GM10248 (cell line): ENCODE measurements around the gene CLDN25.
A peak's percentile ranks its signal among the peaks of the same experiment; 100 is the strongest.

Experiments used
- CTCF ChIA-PET: fragments of 300-600 bp; sonication (Branson Sonifier 250); formaldehyde crosslinking; extraction: SDS; loops from one replicate; lab custom pipeline; 2021; ENCODE audit warnings: antibody characterized with exemption; lab: Yijun Ruan, JAX
- POLR2A ChIA-PET: fragments of 350-650 bp; sonication (Branson Sonifier 250); formaldehyde crosslinking; extraction: SDS; loops from one replicate; lab custom pipeline; 2020; ENCODE audit warnings: antibody characterized with exemption; lab: Yijun Ruan, JAX
- DNase-seq: peaks from one replicate; pipeline ENCODE4 v3.0.0; 2012; ENCODE audit errors: extremely low spot score
- CTCF ChIP-seq: IDR thresholded peaks from 2 replicates; pipeline ENCODE4 v1.5.1; 2012; ENCODE audit warnings: mild to moderate bottlenecking, low read depth; ENCODE audit errors: extremely low read depth, missing control alignments, control extremely low read depth

Gene CLDN25

DNA sequence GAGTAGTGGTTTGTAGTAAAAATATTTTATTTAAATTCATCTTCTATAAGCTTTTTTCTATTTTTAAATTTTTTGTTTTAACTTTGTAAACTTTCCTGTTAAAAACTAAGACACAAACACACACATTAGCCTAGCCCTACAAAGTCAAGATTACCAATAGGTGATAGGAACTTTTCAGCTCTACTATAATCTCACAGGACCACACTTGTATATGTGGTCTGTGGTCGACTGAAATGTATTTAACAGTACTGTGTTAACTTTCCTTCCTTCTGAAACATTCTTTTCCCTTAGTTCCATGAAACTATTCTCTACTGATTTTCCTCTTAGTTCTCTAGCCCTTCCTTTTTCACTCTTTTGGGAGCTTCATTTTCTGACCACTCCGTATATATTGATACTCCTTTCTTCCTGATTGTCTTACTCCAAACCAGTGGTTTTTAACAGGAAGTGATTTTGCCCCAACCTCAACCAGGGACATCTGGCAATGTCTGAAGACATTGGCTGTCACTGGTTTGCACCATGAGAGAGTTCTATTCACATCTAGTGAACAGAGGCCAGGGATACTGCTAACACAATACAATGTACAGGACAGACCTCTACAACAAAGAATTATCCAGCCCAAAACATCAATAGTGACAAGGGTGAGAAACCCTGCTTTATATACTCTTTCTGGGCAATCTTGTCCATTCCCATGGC, 14.9 kb upstream of the CLDN25 start:
- no peak for DNase-seq
- TF ChIP-seq CTCF, result no peak
- ChIA-PET CTCF (interaction anchor here (1.6 kb wide), 1 partner anchor 8 kb away, joined by 8 read pairs; the partner anchor contains the start of gene ZW10), POLR2A (no interaction called here)

DNA sequence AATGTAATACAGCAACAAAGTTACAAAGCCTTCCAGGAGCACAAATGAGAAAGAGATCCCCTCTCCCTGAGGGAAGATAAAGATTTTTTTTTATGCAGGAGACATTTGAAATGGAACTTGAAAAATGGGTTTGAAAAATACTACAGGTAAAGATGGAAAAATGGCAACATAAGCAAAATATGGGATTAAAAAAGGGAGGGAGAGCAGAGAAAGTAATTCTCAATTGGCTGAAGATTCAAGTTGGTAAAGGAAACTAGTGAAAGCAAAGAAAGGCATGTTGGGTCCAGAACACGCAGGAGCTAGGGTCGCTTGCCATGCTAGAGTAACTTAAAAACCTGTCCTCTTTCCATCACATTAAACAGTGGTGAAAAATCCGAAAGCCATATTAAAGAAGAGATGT, 7.6 kb upstream of the CLDN25 start:
- DNase-seq, result no peak
- ChIA-PET CTCF (interaction anchor here (1.4 to 1.7 kb wide), 2 partner anchors 10 to 466 kb away, joined by 4 read pairs; no protein-coding TSS in a partner anchor), POLR2A (no interaction called here)
- no peak for TF ChIP-seq CTCF

DNA sequence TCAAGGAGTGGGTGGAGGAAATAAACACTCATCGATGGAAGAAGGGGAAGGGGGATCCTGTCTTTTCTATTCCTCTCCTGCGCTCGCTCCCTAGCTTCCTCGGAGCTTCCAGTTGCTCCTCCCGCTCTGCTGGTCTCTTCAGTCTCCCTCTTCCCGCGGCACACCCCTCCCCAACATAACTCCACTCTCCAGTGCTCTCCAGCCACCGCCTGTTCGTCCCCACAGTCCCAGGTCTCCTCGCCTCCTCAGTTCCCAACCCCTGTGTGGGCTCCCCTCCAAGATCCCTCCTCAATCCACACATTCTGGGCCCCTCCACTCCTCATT, 6.5 kb upstream of the CLDN25 start:
- POLR2A ChIA-PET, result no interaction called here
- no peak for DNase-seq
- CTCF ChIA-PET, result interaction anchor here (0.6 to 1.8 kb wide), 24 partner anchors 9 to 476 kb away, joined by 3 to 13 read pairs (median 4); no protein-coding TSS in a partner anchor
- no peak for TF ChIP-seq CTCF

DNA sequence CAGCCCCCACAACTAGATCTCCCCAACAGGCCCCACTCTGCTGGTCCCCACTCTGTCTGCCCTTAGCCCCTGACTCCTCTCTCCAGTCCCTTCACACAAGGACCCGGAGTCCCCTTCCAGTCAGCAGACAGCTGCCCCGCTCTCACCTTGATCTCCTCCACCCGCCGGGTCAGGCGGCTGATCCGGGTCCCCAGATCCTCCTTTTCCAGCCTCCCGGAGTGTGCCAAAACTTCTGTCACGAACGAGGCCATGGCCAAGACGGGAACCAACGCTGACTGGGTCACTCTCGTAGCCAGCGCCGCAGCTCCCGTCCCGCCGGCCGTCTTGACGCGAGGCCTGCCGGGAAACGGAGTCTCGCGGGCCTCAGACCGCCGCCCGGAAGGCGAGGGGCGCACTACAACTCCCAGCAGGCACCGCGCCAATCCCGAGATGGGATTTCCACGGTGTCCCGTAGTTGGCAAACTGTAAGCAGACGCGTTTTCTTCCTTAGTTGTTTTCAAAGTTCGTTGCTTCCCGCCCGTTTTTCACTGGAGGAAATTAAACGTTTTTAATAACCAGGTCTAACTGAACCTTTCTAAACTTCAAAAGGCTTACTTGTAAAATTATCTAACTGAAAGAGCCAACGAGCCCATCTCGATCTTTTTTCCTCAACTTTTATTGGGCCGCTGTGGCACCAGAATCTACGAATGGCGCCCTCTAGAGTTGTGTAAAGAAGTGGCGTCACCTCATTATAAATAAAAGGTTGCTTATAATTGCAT, 6.0 kb upstream of the CLDN25 start, which contains the start of gene ZW10:
Gene ZW10 (minus strand): TSS at position 277 of the 758 bp plus-strand sequence. CDS start 26 bp downstream, at position 251.
- DNase-seq, result peak; percentile 91
- peak; percentile 77 for TF ChIP-seq CTCF
- ChIA-PET CTCF (interaction anchor here (0.6 to 1.8 kb wide), 24 partner anchors 8 to 477 kb away, joined by 3 to 13 read pairs (median 4); no protein-coding TSS in a partner anchor), POLR2A (no interaction called here)

- no peak for DNase-seq
- CTCF ChIA-PET, result interaction anchor here (1.0 to 1.8 kb wide), 6 partner anchors 25 to 336 kb away, joined by 3 to 13 read pairs (median 6); no protein-coding TSS in a partner anchor
- no peak for TF ChIP-seq CTCF
- POLR2A ChIA-PET, result no interaction called here
Observed at GRCh38 chr11:113774174-113774503, 5.5 kb upstream of the CLDN25 start.

- TF ChIP-seq CTCF, result no peak
- DNase-seq, result no peak
- ChIA-PET POLR2A (no interaction called here), CTCF (no interaction called here)
Observed at GRCh38 chr11:113778111-113778910, 1.3 kb upstream of the CLDN25 start.
